Measurements from ENCODE around the gene ZC3H13.

ZC3H13 gene

DNA sequence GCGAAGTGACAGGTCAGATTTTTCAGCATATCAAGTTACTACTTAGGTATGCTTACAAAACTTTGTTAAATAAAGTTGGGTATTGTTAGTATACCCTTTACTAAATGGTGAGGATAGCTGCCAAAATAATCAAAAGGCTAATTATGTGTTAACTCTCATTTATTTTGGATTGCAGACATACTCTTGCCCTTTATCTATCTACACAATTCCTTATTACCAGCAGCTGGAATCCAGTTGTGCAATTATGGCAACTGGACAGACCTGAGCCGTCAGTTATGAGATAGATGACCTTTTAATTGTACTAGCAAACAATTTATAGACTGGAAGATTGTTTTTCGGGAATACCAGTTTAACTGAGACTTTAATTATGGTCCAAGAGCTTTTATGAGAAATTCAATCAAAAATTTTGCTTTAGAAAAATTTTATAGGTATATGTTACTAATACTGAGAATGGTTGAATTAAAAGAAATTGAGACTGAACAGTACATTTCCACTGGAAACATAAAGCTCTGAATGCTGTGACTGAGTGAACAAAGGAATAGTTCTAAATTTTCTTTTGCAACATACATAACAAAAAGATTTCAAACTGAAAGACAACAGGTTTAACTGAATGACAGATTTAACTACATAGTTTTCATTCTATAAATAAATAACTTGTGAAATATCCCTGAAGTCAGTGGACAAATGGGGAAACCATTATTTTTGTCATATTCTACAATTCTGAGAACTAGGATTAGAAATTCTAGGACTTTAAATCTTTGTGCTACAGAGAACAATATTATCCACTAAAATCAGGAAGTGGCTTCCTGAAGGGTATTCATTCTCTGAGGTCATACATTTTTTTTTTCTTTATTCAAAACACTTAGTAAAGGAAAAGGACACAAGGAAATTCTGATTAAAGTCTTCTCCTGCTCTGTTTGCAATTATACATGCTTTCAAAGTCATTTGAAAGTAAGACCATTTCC, 97.4 kb downstream of the ZC3H13 start:
- in situ Hi-C loops (cut with HindIII; ENCODE audit: low pct_ligation_motif_present, low pct_unique_long_range_greater_than_20kb, low sequenced_read_pairs) = no loop called here
- DNase-seq = no peak

DNA sequence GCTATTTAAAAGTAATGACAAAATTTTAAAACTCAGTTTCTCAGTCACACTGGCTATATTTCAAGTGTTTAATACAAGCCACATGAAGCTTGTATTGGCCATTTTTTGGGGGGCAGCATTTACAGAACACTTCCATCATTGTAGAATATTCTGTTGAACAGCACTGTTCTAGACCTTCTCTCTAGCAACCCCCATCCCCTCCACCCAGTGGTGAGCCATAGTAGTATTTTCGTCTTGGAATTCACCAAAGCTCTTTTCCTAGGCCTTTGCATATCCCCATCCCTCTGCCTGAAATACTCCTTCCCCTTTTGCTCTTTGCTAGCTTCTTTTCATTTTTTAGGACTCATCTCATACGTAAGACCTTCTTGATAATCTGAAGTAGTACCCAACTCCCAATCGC, 99.5 kb downstream of the ZC3H13 start:
- in situ Hi-C loops (cut with HindIII; ENCODE audit: low pct_ligation_motif_present, low pct_unique_long_range_greater_than_20kb, low sequenced_read_pairs) = no loop called here
- no peak for DNase-seq

- in situ Hi-C loops (cut with HindIII; ENCODE audit: low pct_ligation_motif_present, low pct_unique_long_range_greater_than_20kb, low sequenced_read_pairs) = no loop called here
- DNase-seq = no peak
Observed at GRCh38 chr13:45951724-45952123, 100.8 kb downstream of the ZC3H13 start.

- in situ Hi-C loops (cut with HindIII; ENCODE audit: low pct_ligation_motif_present, low pct_unique_long_range_greater_than_20kb, low sequenced_read_pairs) = no loop called here
- no peak for DNase-seq
Observed at GRCh38 chr13:45951166-45951565, 101.4 kb downstream of the ZC3H13 start.

DNA sequence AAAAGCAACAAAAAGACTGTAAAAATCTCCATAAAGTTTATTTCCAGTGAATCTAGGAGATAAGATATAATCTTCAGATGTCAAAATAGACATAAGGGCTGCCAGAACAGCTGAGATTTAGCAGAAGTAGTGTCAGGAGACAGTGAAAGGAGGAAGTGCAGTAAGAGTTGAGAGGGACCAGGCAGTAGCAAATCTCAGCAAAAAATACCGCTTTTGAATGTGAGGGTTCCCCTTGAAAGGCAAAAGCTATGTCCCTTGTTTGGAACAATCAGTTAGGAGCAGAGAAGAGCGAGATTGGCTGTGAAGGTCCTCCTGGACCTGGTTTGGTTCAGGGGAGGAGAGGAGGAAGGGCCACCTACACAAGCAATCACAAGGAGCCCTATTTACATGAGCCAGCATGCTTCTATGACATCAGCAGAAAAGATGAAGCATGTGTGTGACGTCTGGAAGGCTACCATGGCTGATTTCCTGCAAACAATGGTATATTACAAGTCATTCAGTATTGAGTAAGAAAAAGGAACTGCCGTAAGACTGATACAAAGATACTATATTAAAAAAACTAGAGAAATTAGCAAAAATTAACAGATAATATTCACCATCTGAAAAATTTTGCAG, 102.1 kb downstream of the ZC3H13 start:
- DNase-seq = no peak
- in situ Hi-C loops (cut with HindIII; ENCODE audit: low pct_ligation_motif_present, low pct_unique_long_range_greater_than_20kb, low sequenced_read_pairs) = no loop called here

DNA sequence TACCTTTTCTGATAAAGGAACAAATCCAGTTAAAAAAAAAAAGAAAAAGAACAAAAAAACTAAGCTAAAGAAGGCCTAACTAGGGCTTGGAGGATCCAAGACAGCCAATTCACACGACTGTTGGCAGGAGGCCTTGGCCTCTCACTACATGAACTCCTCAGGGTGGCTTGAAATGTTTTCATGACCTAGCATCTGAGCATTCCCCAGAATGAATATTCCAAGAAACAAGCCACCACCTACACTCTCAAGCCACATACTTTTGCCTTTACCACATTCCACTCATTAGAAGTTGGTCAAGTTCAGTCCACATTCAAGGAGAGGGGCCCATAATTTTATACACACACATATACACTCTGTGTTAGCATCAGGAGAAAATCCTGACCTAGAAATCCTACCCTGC, 103.4 kb downstream of the ZC3H13 start:
- no peak for DNase-seq
- in situ Hi-C loops (cut with HindIII; ENCODE audit: low pct_ligation_motif_present, low pct_unique_long_range_greater_than_20kb, low sequenced_read_pairs) = no loop called here

DNA sequence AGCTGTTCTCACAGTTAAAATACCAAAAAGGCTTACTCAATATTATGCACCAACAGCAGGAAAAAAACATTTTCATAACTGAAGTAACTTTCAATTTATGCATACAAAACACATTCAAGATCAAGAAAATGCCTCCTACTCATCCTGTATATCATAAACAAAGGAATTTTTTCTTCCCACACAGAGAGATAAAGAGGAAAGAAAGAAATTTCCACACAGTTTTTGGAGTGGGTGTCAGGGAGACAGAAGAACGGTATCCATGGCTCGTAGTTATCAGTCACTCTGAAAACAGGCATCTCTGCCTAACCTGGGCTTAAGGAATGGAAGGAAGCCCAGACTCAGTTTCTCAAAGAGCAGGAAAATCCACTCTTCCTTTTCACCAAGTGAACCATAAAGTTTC, 108.6 kb downstream of the ZC3H13 start:
- in situ Hi-C loops (cut with HindIII; ENCODE audit: low pct_ligation_motif_present, low pct_unique_long_range_greater_than_20kb, low sequenced_read_pairs) = no loop called here

DNA sequence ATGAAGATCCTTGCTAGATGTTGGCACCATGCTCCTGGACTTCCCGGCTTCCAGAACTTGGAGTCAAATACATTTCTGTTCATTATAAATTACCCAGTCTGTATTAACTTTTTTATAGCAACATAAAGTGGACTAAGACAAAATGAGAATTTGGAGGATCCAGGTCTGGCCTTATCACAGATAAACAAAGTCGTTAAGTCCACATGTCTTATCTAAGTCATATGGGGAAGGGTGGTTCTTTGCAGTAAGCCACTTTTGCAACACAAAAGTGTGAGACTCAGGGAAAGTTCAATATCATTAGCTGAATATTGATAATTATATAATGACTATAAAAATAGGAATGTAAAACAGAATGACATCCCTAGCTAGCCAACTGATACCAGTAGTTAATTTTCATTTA, 109.4 kb downstream of the ZC3H13 start:
- in situ Hi-C loops (cut with HindIII; ENCODE audit: low pct_ligation_motif_present, low pct_unique_long_range_greater_than_20kb, low sequenced_read_pairs) = no loop called here
- no peak for DNase-seq

More for the DNA sequence above, 108.6 kb downstream of the ZC3H13 start:
- no peak for DNase-seq

GRCh38 chr13:45941261-45941660, 111.3 kb downstream of the ZC3H13 start:
- in situ Hi-C loops (cut with HindIII; ENCODE audit: low pct_ligation_motif_present, low pct_unique_long_range_greater_than_20kb, low sequenced_read_pairs) = no loop called here
- peak; percentile 8 for DNase-seq

DNA sequence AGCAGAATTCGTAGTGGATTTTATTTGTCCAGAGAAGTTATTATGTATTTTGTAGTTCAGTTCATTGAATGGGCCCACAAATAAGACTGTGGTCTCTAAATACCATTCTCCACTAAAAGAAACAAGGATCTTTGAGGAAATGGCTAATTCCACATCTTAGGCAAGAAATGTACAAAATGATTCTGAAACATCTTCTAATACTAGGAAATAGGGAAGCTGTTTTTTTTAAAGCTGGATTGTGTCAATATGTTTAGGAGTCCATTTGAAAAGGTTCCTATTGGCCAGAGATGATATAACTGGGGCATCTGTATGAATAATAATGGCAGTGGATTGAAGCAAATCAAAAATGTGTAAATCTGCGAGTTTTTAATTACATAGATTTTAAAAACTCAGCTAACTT, 112.5 kb downstream of the ZC3H13 start:
- no peak for DNase-seq
- in situ Hi-C loops (cut with HindIII; ENCODE audit: low pct_ligation_motif_present, low pct_unique_long_range_greater_than_20kb, low sequenced_read_pairs) = no loop called here

DNA sequence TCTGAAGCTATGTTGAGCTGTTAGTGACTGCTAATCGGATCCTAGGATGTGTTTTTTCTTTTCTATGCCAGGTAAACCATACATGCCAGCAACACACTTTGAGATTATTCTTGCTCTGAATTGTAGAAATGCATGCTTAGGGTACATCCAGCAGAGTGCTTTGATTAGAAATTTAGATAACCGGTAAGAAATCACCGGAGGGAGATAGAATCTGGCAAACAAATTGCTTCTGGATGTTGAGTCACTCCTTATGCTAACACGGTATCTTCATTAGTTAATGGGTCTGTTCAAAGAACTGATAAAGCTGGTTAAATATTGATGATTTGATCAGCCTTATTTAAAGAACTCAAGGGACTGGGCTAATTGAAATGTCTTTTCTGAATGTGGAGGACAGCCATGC, 115.9 kb downstream of the ZC3H13 start:
- DNase-seq = no peak
- in situ Hi-C loops (cut with HindIII; ENCODE audit: low pct_ligation_motif_present, low pct_unique_long_range_greater_than_20kb, low sequenced_read_pairs) = no loop called here

DNA sequence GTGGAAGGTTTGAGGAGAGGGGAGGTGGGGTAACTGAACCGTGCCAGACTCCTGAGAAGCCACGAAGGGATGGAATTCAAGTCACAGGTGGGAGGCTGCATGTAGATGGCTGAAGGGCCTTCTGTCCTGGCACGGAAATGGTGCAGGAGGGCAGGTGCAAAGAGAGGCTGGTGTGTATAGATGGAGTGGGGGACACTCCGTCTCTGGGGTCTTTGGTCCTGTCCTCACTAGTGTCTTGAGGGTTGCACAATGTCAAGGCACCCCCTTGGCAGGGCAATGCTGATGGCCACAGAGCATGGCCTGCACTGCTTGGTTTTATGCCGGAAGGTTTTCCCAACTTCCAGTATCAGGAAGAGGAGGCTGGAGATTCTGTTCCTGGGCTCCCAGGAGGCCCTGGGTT, 118.3 kb downstream of the ZC3H13 start:
- no peak for DNase-seq
- in situ Hi-C loops (cut with HindIII; ENCODE audit: low pct_ligation_motif_present, low pct_unique_long_range_greater_than_20kb, low sequenced_read_pairs) = no loop called here

GRCh38 chr13:45933203-45933908, 119.2 kb downstream of the ZC3H13 start:
- in situ Hi-C loops (cut with HindIII; ENCODE audit: low pct_ligation_motif_present, low pct_unique_long_range_greater_than_20kb, low sequenced_read_pairs) = no loop called here
- DNase-seq = no peak

- no peak for DNase-seq
- in situ Hi-C loops (cut with HindIII; ENCODE audit: low pct_ligation_motif_present, low pct_unique_long_range_greater_than_20kb, low sequenced_read_pairs) = no loop called here
Observed at GRCh38 chr13:45932676-45933075, 119.9 kb downstream of the ZC3H13 start.

DNA sequence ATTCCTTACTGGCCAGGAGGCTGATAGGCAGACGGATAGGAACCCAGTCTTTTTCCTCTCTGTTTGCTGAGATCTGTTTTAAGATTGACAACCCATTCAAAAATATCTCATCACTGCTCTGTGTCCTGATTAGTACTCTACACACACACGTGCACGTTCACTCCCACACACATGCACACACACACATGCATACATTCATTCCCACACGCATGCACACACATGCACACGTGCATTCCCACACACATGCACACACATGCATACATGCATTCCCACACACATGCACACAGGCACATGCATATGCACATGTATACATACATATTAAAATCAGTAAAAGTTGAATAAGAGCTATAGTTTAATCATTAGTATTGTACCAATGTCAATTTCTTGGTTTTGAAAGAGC, 120.4 kb downstream of the ZC3H13 start:
- in situ Hi-C loops (cut with HindIII; ENCODE audit: low pct_ligation_motif_present, low pct_unique_long_range_greater_than_20kb, low sequenced_read_pairs) = no loop called here
- no peak for DNase-seq

GRCh38 chr13:45931211-45931610, 121.3 kb downstream of the ZC3H13 start:
- DNase-seq = no peak
- in situ Hi-C loops (cut with HindIII; ENCODE audit: low pct_ligation_motif_present, low pct_unique_long_range_greater_than_20kb, low sequenced_read_pairs) = no loop called here

- in situ Hi-C loops (cut with HindIII; ENCODE audit: low pct_ligation_motif_present, low pct_unique_long_range_greater_than_20kb, low sequenced_read_pairs) = no loop called here
- DNase-seq = no peak
Observed at GRCh38 chr13:45930177-45930576, 122.4 kb downstream of the ZC3H13 start.

- in situ Hi-C loops (cut with HindIII; ENCODE audit: low pct_ligation_motif_present, low pct_unique_long_range_greater_than_20kb, low sequenced_read_pairs) = no loop called here
- peak; percentile 33 for DNase-seq
Observed at GRCh38 chr13:45928843-45929242, 123.7 kb downstream of the ZC3H13 start.

GRCh38 chr13:45928176-45928575, 124.4 kb downstream of the ZC3H13 start:
- in situ Hi-C loops (cut with HindIII; ENCODE audit: low pct_ligation_motif_present, low pct_unique_long_range_greater_than_20kb, low sequenced_read_pairs) = no loop called here
- no peak for DNase-seq
